IPS-15b (cell line): Measurements from ENCODE around the gene CCDC158.
"Not testable (repeated sequence)": the region's sequence is repeated elsewhere in the genome, so short reads cannot be mapped to it uniquely, and the experiment has no call there.

Source experiments
- H3K27me3 ChIP-seq: one replicate; pipeline ENCODE4 v1.6.1; 2013; ENCODE audit warnings: low read length; ENCODE audit not compliant: control insufficient read depth, insufficient read depth
- H3K36me3 ChIP-seq: one replicate; pipeline ENCODE4 v1.6.1; 2013; ENCODE audit warnings: low read length; ENCODE audit not compliant: control insufficient read depth, insufficient read depth
- H3K4me1 ChIP-seq: one replicate; pipeline ENCODE4 v1.6.1; 2013; ENCODE audit warnings: mild to moderate bottlenecking, low read length; ENCODE audit not compliant: control insufficient read depth, insufficient read depth
- H3K4me3 ChIP-seq: one replicate; pipeline ENCODE4 v1.5.1; 2013; ENCODE audit warnings: low read depth, low read length
- H3K9ac ChIP-seq: one replicate; pipeline ENCODE4 v1.6.1; 2013; ENCODE audit warnings: low read depth, mild to moderate bottlenecking, low read length
- H3K9me3 ChIP-seq: one replicate; pipeline ENCODE4 v1.6.1; 2013; ENCODE audit warnings: mild to moderate bottlenecking, low read length; ENCODE audit not compliant: control insufficient read depth, insufficient read depth

CCDC158 gene

GRCh38 chr4:76426272-76426671 is 5.3 kb upstream of the CCDC158 start:
- Histone ChIP-seq H3K4me1 (peaks cover 3% of the 10 kb centered on the region), H3K4me3 (no peak overlapping the region), H3K9ac (no peak overlapping the region), H3K27me3 (peaks cover 2% of the 10 kb centered on the region), H3K9me3 (no peaks in the 10 kb centered on the region), H3K36me3 (no peaks in the 10 kb centered on the region)

- H3K4me3 ChIP-seq, H3K27me3 ChIP-seq, H3K9me3 ChIP-seq, H3K4me1 ChIP-seq, H3K9ac ChIP-seq, H3K36me3 ChIP-seq: not testable (repeated sequence)
Observed at GRCh38 chr4:76423159-76423558, 2.2 kb upstream of the CCDC158 start.

- peak overlapping the region; percentile 39 for H3K4me3 ChIP-seq
Observed at GRCh38 chr4:76420188-76420761, 666 bp downstream of the CCDC158 start.

GRCh38 chr4:76410636-76411035 is 10.3 kb downstream of the CCDC158 start:
- no peak overlapping the region for H3K4me3 ChIP-seq
- no peaks in the 10 kb centered on the region for H3K9me3 ChIP-seq
- H3K4me1 ChIP-seq: no peaks in the 10 kb centered on the region
- no peaks in the 10 kb centered on the region for H3K27me3 ChIP-seq
- H3K36me3 ChIP-seq: no peaks in the 10 kb centered on the region
- H3K9ac ChIP-seq: no peak overlapping the region

More at GRCh38 chr4:76420188-76420761, 666 bp downstream of the CCDC158 start:
- H3K36me3 ChIP-seq: no peaks in the 10 kb centered on the region
- no peaks in the 10 kb centered on the region for H3K4me1 ChIP-seq
- peaks cover 6% of the 10 kb centered on the region for H3K27me3 ChIP-seq
- H3K9me3 ChIP-seq: no peaks in the 10 kb centered on the region
- no peak overlapping the region for H3K9ac ChIP-seq

- Histone ChIP-seq H3K36me3 (no peaks in the 10 kb centered on the region), H3K4me1 (no peaks in the 10 kb centered on the region), H3K4me3 (no peak overlapping the region), H3K27me3 (no peaks in the 10 kb centered on the region), H3K9me3 (no peaks in the 10 kb centered on the region), H3K9ac (no peak overlapping the region)
Observed at GRCh38 chr4:76407440-76408119, 13.4 kb downstream of the CCDC158 start.

GRCh38 chr4:76406081-76406480 is 14.9 kb downstream of the CCDC158 start:
- no peaks in the 10 kb centered on the region for H3K36me3 ChIP-seq
- no peaks in the 10 kb centered on the region for H3K27me3 ChIP-seq
- H3K4me3 ChIP-seq: no peak overlapping the region
- no peak overlapping the region for H3K9ac ChIP-seq
- no peaks in the 10 kb centered on the region for H3K9me3 ChIP-seq
- H3K4me1 ChIP-seq: no peaks in the 10 kb centered on the region

- Histone ChIP-seq H3K4me1 (peaks cover 4% of the 10 kb centered on the region), H3K9ac (no peak overlapping the region), H3K4me3 (no peak overlapping the region), H3K27me3 (no peaks in the 10 kb centered on the region), H3K36me3 (no peaks in the 10 kb centered on the region), H3K9me3 (no peaks in the 10 kb centered on the region)
Observed at GRCh38 chr4:76401654-76402053, 19.3 kb downstream of the CCDC158 start.

GRCh38 chr4:76388160-76388908 is 32.6 kb downstream of the CCDC158 start:
- Histone ChIP-seq H3K4me1 (peaks cover 12% of the 10 kb centered on the region), H3K9ac (no peak overlapping the region), H3K27me3 (no peaks in the 10 kb centered on the region), H3K4me3 (no peak overlapping the region), H3K9me3 (no peaks in the 10 kb centered on the region), H3K36me3 (no peaks in the 10 kb centered on the region)

- H3K36me3 ChIP-seq: no peaks in the 10 kb centered on the region
- no peaks in the 10 kb centered on the region for H3K27me3 ChIP-seq
- H3K4me1 ChIP-seq: peaks cover 15% of the 10 kb centered on the region
- H3K9ac ChIP-seq: no peak overlapping the region
- no peaks in the 10 kb centered on the region for H3K9me3 ChIP-seq
- H3K4me3 ChIP-seq: no peak overlapping the region
Observed at GRCh38 chr4:76386566-76387305, 34.2 kb downstream of the CCDC158 start.

- Histone ChIP-seq H3K4me1 (peaks cover 15% of the 10 kb centered on the region), H3K4me3 (no peak overlapping the region), H3K9ac (no peak overlapping the region), H3K36me3 (no peaks in the 10 kb centered on the region), H3K27me3 (no peaks in the 10 kb centered on the region), H3K9me3 (no peaks in the 10 kb centered on the region)
Observed at GRCh38 chr4:76385974-76386373, 35.0 kb downstream of the CCDC158 start.

GRCh38 chr4:76384052-76384451 is 36.9 kb downstream of the CCDC158 start:
- Histone ChIP-seq H3K4me1 (peaks cover 15% of the 10 kb centered on the region), H3K9me3 (no peaks in the 10 kb centered on the region), H3K36me3 (no peaks in the 10 kb centered on the region), H3K9ac (no peak overlapping the region), H3K27me3 (no peaks in the 10 kb centered on the region), H3K4me3 (no peak overlapping the region)
